Astrocyte (in vitro differentiated cells and primary cell): ENCODE data around the gene PLEKHA5. TPM values are rescaled to one million over a fixed set of nuclear protein-coding genes. Genes with fewer than 3 reads are reported as not detected.
"Not testable (repeated sequence)": the region's sequence is repeated elsewhere in the genome, so short reads cannot be mapped to it uniquely, and the experiment has no call there.

Experiments
- DNase-seq: peaks from one replicate; pipeline ENCODE4 v3.0.0-alpha.2; 2010; ENCODE audit warnings: low read depth
- FAIRE-seq: peaks from 2 replicates; lab custom pipeline; 2011; peaks lifted over from hg19 to GRCh38; lab: Jason Lieb, UNC
- H2AFZ ChIP-seq: 2 replicates; pipeline ENCODE4 v1.6.0; 2012; ENCODE audit warnings: low read depth, low read length, inconsistent platforms
- H3K27ac ChIP-seq: 2 replicates; pipeline ENCODE4 v1.5.1; 2011; ENCODE audit warnings: low read depth, low read length, inconsistent platforms
- H3K27me3 ChIP-seq: 2 replicates; pipeline ENCODE4 v1.6.0; 2011; ENCODE audit warnings: low read length, inconsistent platforms; ENCODE audit not compliant: insufficient read depth
- H3K36me3 ChIP-seq: 2 replicates; pipeline ENCODE4 v1.5.1; 2011; ENCODE audit warnings: low read length, inconsistent platforms; ENCODE audit not compliant: insufficient read depth
- H3K4me1 ChIP-seq: 2 replicates; pipeline ENCODE4 v1.5.1; 2011; ENCODE audit warnings: low read length, inconsistent platforms; ENCODE audit not compliant: insufficient read depth
- H3K4me2 ChIP-seq: 2 replicates; pipeline ENCODE4 v1.6.0; 2012; ENCODE audit warnings: low read length, inconsistent platforms
- H3K4me3 ChIP-seq: 2 replicates; pipeline ENCODE4 v1.5.1; 2011; ENCODE audit warnings: low read depth, mild to moderate bottlenecking, low read length, inconsistent platforms; ENCODE audit not compliant: insufficient read depth
- H3K79me2 ChIP-seq: 2 replicates; pipeline ENCODE4 v1.6.0; 2012; ENCODE audit warnings: mild to moderate bottlenecking, low read length, inconsistent platforms; ENCODE audit not compliant: insufficient read depth
- H3K9ac ChIP-seq: 2 replicates; pipeline ENCODE4 v1.6.0; 2012; ENCODE audit warnings: mild to moderate bottlenecking, low read length, inconsistent platforms
- H3K9me3 ChIP-seq: 2 replicates; pipeline ENCODE4 v1.5.1; 2012; ENCODE audit warnings: low read depth, mild to moderate bottlenecking, low read length, inconsistent platforms; ENCODE audit not compliant: insufficient read depth
- H4K20me1 ChIP-seq: 2 replicates; pipeline ENCODE4 v1.6.0; 2012; ENCODE audit warnings: low read length, inconsistent platforms; ENCODE audit not compliant: insufficient read depth
- H3K27ac Mint-ChIP-seq: one replicate; pipeline ENCODE4 v1.8.0; 2021; ENCODE audit warnings: mild to moderate bottlenecking, mixed read lengths; ENCODE audit not compliant: unreplicated experiment
- H3K27me3 Mint-ChIP-seq: one replicate; pipeline ENCODE4 v1.8.0; 2021; ENCODE audit warnings: low read depth, mixed read lengths; ENCODE audit not compliant: unreplicated experiment
- H3K36me3 Mint-ChIP-seq: one replicate; pipeline ENCODE4 v1.8.0; 2021; ENCODE audit warnings: low read depth, mixed read lengths; ENCODE audit not compliant: unreplicated experiment
- H3K4me1 Mint-ChIP-seq: one replicate; pipeline ENCODE4 v1.8.0; 2021; ENCODE audit warnings: low read depth, mixed read lengths; ENCODE audit not compliant: unreplicated experiment
- H3K4me3 Mint-ChIP-seq: one replicate; pipeline ENCODE4 v1.8.0; 2021; ENCODE audit warnings: mild to moderate bottlenecking, moderate library complexity, mixed read lengths; ENCODE audit not compliant: unreplicated experiment
- H3K9me3 Mint-ChIP-seq: one replicate; pipeline ENCODE4 v1.8.0; 2021; ENCODE audit warnings: mild to moderate bottlenecking, mixed read lengths; ENCODE audit not compliant: unreplicated experiment
- CTCF ChIP-seq: IDR thresholded peaks from 2 replicates; pipeline ENCODE4 v1.5.1; 2011; ENCODE audit warnings: low read depth, mild to moderate bottlenecking, inconsistent platforms, low read length, moderate library complexity; ENCODE audit not compliant: insufficient read depth
- EZH2 ChIP-seq: IDR thresholded peaks from 2 replicates; pipeline ENCODE4 v1.6.1; 2012; ENCODE audit warnings: mild to moderate bottlenecking, low read length, inconsistent platforms; ENCODE audit not compliant: insufficient read depth
- total RNA-seq: library from RNA; stranded (reverse); gene quantifications from 2 replicates; pipeline ENCODE4 v1.2.1, GENCODE V29; 2021

Gene PLEKHA5
- total RNA-seq, 1 donor from 2014 or later = 38.9 TPM

DNA sequence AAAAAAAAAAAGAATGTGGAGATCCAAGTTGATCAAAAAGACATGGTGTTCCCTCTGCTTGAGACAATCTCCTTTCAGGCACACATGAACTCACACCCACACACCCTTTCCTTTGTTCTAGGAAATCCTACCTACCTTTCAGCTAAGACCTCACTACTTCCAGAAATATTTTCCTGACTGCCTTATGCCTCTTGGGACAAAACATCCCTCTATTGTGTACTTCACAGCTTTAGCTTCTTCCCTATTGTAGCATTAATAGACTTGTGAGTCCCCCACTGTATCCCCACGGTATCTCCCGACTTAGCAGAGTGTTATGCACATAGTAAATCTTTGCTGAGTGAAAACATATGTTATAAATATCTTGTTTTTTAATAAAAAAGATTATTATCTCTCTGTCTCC, 264.9 kb downstream of the PLEKHA5 start:
- Histone ChIP-seq H4K20me1 (no peaks in the 10 kb centered on the region), H3K27ac (no peak overlapping the region), H3K36me3 (no peaks in the 10 kb centered on the region), H3K4me1 (no peaks in the 10 kb centered on the region), H3K9me3 (no peaks in the 10 kb centered on the region), H3K27me3 (no peaks in the 10 kb centered on the region), H2AFZ (no peak overlapping the region), H3K4me2 (no peak overlapping the region), H3K9ac (no peak overlapping the region), H3K4me3 (no peak overlapping the region), H3K79me2 (no peaks in the 10 kb centered on the region)
- H3K4me1 Mint-ChIP-seq = no peaks in the 10 kb centered on the region
- FAIRE-seq (no peak), DNase-seq (no peak)
- H3K4me3 Mint-ChIP-seq = no peak overlapping the region
- H3K9me3 Mint-ChIP-seq = no peaks in the 10 kb centered on the region
- TF ChIP-seq EZH2 = no peak
- TF ChIP-seq CTCF = no peak
- no peak overlapping the region for H3K27ac Mint-ChIP-seq
- no peaks in the 10 kb centered on the region for H3K27me3 Mint-ChIP-seq
- H3K36me3 Mint-ChIP-seq = peaks cover 3% of the 10 kb centered on the region

DNA sequence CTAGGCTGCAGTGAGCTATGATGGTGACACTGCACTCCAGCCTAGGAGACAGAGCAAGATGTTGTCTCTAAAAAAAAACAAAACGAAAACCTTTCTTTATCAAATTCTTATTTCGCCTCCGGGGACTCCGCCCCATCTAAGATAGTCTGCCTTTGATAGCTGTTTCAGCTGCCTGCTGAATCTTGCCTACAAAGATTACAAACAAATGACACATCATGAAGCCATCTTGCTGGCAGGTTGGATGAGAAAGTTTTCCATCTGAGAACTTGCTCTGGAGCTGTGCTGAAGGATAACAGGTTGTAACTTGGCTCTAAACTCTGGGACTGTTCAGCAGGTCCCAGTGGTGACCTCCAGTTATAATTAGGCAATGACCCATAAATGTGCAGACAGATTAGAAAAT, 268.0 kb downstream of the PLEKHA5 start:
- no peak overlapping the region for H3K4me2 ChIP-seq
- H3K27me3 ChIP-seq = no peaks in the 10 kb centered on the region
- H3K4me1 Mint-ChIP-seq = no peaks in the 10 kb centered on the region
- no peaks in the 10 kb centered on the region for H4K20me1 ChIP-seq
- H3K36me3 ChIP-seq = no peaks in the 10 kb centered on the region
- DNase-seq (no peak), FAIRE-seq (no peak)
- H3K4me3 Mint-ChIP-seq = no peak overlapping the region
- no peak overlapping the region for H3K27ac ChIP-seq
- no peak overlapping the region for H3K9ac ChIP-seq
- H3K36me3 Mint-ChIP-seq = no peaks in the 10 kb centered on the region
- no peaks in the 10 kb centered on the region for H3K27me3 Mint-ChIP-seq
- H3K27ac Mint-ChIP-seq = no peak overlapping the region
- H3K79me2 ChIP-seq = no peaks in the 10 kb centered on the region
- H3K4me3 ChIP-seq = no peak overlapping the region
- H3K9me3 ChIP-seq = no peaks in the 10 kb centered on the region
- H2AFZ ChIP-seq = no peak overlapping the region
- no peaks in the 10 kb centered on the region for H3K4me1 ChIP-seq
- H3K9me3 Mint-ChIP-seq = no peaks in the 10 kb centered on the region
- TF ChIP-seq EZH2 (no peak), CTCF (no peak)

DNA sequence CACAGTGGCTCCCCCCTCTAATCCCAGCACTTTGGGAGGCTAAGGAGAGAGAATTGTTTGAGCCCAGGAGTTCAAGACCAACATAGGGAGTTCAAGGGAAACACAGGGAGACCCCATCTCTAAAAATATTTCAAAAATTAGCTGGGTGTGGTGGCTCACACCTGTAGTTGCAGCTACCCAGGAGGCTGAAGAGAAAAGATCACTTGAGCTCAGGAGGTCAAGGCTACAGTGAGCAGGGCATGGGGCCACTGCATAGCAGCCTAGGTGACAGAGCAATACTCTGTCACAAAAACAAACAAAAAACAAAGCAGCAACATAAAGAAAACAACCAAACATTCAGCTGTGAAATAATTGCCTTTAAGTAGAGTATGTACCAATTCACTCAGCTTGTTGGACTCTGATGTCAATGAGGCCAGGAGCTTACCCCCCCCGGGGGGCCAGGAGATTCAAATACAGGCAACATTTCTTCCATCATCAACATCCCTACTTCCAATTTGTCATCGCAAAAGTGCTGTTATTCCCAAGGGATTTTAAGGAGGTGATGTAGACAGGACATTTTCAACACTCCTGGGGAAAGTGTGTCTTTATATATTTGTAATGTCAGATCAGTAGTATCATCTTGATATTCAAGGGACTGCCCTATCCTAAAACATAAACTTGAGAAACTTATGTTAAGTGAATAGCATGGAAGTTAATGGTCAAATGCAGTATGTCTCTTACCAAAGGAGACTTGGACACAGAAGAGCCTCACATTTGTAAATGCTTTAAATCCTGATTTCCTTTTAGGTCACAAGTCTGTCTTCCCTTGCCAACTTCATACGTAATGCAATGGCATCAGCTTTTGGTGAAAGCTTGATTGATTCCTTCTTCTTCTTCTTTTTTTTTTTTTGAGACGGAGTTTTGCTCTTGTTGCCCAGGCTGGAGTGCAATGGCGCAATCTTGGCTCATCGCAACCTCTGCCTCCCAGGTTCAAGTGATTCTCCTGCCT, 269.1 kb downstream of the PLEKHA5 start:
- H3K27me3 Mint-ChIP-seq = no peaks in the 10 kb centered on the region
- no peaks in the 10 kb centered on the region for H3K36me3 ChIP-seq
- no peak overlapping the region for H3K27ac ChIP-seq
- peaks cover 5% of the 10 kb centered on the region for H3K4me1 Mint-ChIP-seq
- DNase-seq (no peak), FAIRE-seq (no peak)
- no peaks in the 10 kb centered on the region for H3K9me3 ChIP-seq
- no peak overlapping the region for H3K9ac ChIP-seq
- no peaks in the 10 kb centered on the region for H3K9me3 Mint-ChIP-seq
- H3K36me3 Mint-ChIP-seq = no peaks in the 10 kb centered on the region
- no peak overlapping the region for H3K27ac Mint-ChIP-seq
- H2AFZ ChIP-seq = no peak overlapping the region
- H3K4me2 ChIP-seq = no peak overlapping the region
- no peak for TF ChIP-seq CTCF
- no peak for TF ChIP-seq EZH2
- H3K27me3 ChIP-seq = no peaks in the 10 kb centered on the region
- no peak overlapping the region for H3K4me3 ChIP-seq
- no peaks in the 10 kb centered on the region for H3K4me1 ChIP-seq
- H3K79me2 ChIP-seq = no peaks in the 10 kb centered on the region
- H3K4me3 Mint-ChIP-seq = no peak overlapping the region
- no peaks in the 10 kb centered on the region for H4K20me1 ChIP-seq

DNA sequence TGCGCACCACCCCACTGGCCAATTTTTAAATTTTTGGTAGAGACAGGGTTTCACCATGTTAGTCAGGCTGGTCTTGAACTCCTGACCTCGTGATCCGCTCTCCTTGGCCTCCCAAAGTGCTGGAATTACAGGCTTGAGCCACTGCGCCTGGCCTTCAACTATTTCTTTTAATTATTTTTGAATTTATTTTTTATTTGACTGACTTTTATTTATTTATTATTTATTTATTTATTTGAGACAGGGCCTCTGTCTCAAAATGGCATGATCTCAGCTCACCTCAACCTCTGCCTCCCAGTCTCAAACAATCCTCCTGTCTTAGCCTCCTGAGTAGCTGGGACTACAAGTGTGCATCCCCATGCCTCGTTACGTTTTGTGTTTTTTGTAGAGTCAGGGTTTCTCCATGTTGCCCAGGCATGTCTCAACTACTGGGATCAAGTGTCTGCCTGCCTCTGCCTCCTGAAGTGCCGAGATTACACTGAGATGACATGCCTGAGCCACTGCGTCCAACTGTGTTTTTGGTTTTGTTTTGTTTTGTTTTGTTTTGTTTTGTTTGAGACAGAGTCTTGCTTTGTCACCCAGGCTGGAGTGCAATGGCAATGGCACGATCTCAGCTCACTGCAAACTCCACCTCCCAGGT, 271.2 kb downstream of the PLEKHA5 start:
- H3K9ac ChIP-seq, FAIRE-seq, H2AFZ ChIP-seq, H3K27me3 Mint-ChIP-seq, H3K4me3 ChIP-seq, H3K27ac Mint-ChIP-seq, H3K27me3 ChIP-seq, DNase-seq, H3K79me2 ChIP-seq, H3K9me3 Mint-ChIP-seq, H3K9me3 ChIP-seq, H3K4me1 ChIP-seq, H3K36me3 Mint-ChIP-seq, H3K4me2 ChIP-seq, H3K4me3 Mint-ChIP-seq, H3K27ac ChIP-seq, H3K36me3 ChIP-seq, H3K4me1 Mint-ChIP-seq, H4K20me1 ChIP-seq: not testable (repeated sequence)
